Gastrocnemius medialis (tissue), 4 donors: ENCODE measurements around the gene NCAPH2.

ENCODE experiments used
- POLR2A ChIP-seq, 2 donors: fragments of 450-650 bp; IDR thresholded peaks; one replicate each; pipeline ENCODE4 v1.6.1; 2017; ENCODE audit warnings: antibody characterized with exemption in 2 of 2, mild to moderate bottlenecking in 2 of 2, moderate library complexity in 2 of 2
- TF ChIP-seq, protein P1 (sequence below), 5 experiments: fragments of 450-650 bp in 3 of 5; fragments of 200-600 bp in 2 of 5; sonication (generic) in 2 of 5; IDR thresholded peaks in 4 of 5; conservative IDR thresholded peaks in 1 of 5; 1 replicate in 4 of 5; 2 replicates in 1 of 5; pipeline ENCODE4 v1.5.1; 2016 to 2019; ENCODE audit warnings: antibody characterized with exemption in 5 of 5, mild to moderate bottlenecking in 3 of 5, moderate library complexity in 3 of 5

DNA sequence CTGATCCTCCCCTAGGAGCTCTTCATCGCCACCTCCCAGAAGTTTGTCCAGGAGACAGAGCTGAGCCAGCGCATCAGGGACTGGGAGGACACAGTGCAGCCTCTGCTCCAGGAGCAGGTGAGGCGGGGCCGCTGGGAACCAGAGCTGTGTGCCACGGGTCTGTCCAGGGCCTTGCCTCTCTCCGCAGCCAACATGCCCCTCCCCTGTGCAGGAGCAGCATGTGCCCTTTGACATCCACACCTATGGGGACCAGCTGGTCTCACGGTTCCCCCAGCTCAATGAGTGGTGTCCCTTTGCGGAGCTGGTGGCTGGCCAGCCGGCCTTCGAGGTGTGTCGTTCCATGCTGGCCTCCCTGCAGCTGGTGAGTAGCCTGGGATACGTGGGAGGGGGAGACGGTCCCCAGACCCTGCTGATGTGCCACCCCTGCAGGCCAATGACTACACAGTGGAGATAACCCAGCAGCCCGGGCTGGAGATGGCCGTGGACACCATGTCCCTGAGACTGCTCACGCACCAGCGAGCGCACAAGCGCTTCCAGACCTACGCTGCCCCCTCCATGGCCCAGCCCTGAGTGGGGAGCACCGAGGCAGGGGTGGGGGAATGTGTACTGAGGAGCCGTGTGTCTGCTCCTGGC, 14.9 kb downstream of the NCAPH2 start:
- TF ChIP-seq, protein P1, sequence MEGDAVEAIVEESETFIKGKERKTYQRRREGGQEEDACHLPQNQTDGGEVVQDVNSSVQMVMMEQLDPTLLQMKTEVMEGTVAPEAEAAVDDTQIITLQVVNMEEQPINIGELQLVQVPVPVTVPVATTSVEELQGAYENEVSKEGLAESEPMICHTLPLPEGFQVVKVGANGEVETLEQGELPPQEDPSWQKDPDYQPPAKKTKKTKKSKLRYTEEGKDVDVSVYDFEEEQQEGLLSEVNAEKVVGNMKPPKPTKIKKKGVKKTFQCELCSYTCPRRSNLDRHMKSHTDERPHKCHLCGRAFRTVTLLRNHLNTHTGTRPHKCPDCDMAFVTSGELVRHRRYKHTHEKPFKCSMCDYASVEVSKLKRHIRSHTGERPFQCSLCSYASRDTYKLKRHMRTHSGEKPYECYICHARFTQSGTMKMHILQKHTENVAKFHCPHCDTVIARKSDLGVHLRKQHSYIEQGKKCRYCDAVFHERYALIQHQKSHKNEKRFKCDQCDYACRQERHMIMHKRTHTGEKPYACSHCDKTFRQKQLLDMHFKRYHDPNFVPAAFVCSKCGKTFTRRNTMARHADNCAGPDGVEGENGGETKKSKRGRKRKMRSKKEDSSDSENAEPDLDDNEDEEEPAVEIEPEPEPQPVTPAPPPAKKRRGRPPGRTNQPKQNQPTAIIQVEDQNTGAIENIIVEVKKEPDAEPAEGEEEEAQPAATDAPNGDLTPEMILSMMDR (IDR thresholded peaks at IDR 0.05 in 4 of 5, conservative IDR thresholded peaks at IDR 0.05 in 1 of 5), result no peak
- TF ChIP-seq POLR2A (IDR thresholded peaks at IDR 0.05), result no peak
